ENCODE data around the gene L1TD1. TPM values are rescaled to one million over a fixed set of nuclear protein-coding genes. Genes with fewer than 3 reads are reported as not detected.
"Not testable (repeated sequence)": the region's sequence is repeated elsewhere in the genome, so short reads cannot be mapped to it uniquely, and the experiment has no call there.

The L1TD1 gene
- polyA plus RNA-seq, 3 donors = 3.7 to 5.2 (median 4.6) TPM

GRCh38 chr1:62230718-62231117 lies 36.1 kb downstream of the L1TD1 start:
- DNase-seq (ENCODE audit: extremely low read depth in 1 of 11, low read depth in 9 of 11, low spot score in 4 of 11) = no peak

- DNase-seq (ENCODE audit: extremely low read depth in 1 of 11, low read depth in 9 of 11, low spot score in 4 of 11) = no peak
These were observed 38.2 kb downstream of the L1TD1 start for GRCh38 chr1:62232871-62233278.

DNA sequence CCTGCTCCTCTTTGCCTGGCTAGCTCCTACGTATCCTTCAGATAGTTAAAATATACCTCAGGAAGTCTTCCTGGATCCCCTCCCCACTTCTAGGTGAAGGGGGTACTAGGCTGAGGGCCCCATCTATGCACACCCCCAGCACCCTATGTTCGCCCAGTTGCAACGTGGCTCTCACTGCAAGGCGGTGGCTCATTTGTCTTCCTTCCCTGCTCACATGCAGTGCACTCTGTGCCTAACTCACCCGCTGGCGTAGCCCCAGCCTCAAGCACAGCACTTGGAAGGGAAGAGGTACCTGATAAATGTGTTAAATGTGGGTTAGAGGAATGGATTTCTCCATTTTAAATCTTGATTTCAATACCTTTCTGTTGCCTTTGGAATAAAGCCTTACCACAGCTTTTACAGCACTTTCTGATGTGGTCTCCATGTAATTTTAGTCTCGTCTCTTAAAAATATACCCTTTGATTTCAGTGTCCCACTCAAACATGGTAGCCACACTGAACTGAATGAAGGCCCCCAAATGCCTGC lies 39.3 kb downstream of the L1TD1 start:
- DNase-seq (ENCODE audit: extremely low read depth in 1 of 11, low read depth in 9 of 11, low spot score in 4 of 11) = no peak

DNA sequence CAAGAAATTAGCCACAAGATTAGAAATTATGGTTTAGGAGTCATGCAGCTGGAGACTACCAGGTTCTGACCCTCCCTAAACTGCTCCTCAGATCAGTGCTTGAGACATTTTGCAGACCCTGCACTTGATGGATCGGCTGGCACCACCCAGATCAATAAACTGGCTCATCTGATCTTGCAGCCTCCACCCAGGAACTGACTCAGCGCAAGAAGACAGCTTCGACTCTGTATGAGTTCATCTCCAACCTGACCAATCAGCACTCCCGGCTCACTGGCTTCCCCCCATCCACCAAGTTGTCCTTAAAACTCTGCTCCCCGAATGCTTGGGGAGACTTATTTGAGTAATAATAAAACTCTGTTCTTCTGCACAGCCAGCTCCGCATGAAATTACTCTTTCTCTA lies 40.0 kb downstream of the L1TD1 start:
- no peak for DNase-seq (ENCODE audit: extremely low read depth in 1 of 11, low read depth in 9 of 11, low spot score in 4 of 11)

GRCh38 chr1:62235576-62235975 lies 40.9 kb downstream of the L1TD1 start:
- DNase-seq (ENCODE audit: extremely low read depth in 1 of 11, low read depth in 9 of 11, low spot score in 4 of 11) = no peak

GRCh38 chr1:62237361-62237760 lies 42.7 kb downstream of the L1TD1 start:
- DNase-seq (ENCODE audit: extremely low read depth in 1 of 11, low read depth in 9 of 11, low spot score in 4 of 11) = no peak

GRCh38 chr1:62237950-62238374 lies 43.3 kb downstream of the L1TD1 start:
- no peak for DNase-seq (ENCODE audit: extremely low read depth in 1 of 11, low read depth in 9 of 11, low spot score in 4 of 11)

DNA sequence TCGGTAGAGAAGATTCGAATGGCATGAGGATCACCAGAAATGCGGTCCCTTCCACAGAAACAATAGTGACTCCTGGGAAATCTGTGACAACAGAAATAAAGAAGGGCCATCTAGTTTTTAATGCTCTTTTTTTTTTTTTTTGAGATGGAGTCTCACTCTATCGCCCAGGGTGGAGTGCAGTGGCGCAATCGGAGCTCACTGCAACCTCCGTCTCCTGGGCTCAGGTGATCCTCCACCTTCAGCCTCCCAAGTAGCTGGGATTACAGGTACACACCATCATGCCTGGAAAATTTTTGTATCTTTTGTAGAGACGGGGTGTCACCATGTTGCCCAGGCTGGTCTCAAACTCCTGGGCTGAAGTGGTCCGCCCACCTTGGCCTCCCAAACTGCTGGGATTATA lies 43.9 kb downstream of the L1TD1 start:
- DNase-seq (ENCODE audit: extremely low read depth in 1 of 11, low read depth in 9 of 11, low spot score in 4 of 11) = no peak

DNA sequence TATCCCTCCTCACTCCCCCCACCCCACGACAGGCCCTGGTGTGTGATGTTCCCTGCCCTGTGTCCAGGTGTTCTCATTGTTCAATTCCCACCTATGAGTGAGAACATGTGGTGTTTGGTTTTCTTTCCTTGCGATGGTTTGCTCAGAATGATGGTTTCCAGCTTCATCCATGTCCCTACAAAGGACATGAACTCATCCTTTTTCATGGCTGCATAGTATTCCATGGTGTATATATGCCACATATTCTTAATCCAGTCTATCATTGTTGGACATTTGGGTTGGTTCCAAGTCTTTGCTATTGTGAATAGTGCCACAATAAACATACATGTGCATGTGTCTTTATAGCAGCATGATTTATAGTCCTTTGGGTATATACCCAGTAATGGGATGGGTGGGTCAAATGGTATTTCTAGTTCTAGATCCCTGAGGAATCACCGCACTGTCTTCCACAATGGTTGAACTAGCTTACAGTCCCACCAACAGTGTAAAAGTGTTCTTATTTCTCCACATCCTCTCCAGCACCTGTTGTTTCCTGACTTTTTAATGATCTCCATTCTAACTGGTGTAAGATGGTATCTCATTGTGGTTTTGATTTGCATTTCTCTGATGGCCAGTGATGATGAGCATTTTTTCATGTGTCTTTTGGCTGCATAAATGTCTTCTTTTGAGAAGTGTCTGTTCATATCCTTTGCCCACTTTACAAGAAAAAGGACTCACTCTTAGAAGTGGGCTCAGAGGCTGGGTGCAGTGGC lies 45.2 kb downstream of the L1TD1 start:
- DNase-seq (ENCODE audit: extremely low read depth in 1 of 11, low read depth in 9 of 11, low spot score in 4 of 11) = not testable (repeated sequence)

GRCh38 chr1:62240651-62241370 lies 46.2 kb downstream of the L1TD1 start:
- DNase-seq (ENCODE audit: extremely low read depth in 1 of 11, low read depth in 9 of 11, low spot score in 4 of 11) = no peak

GRCh38 chr1:62241371-62242131 lies 46.9 kb downstream of the L1TD1 start:
- DNase-seq (ENCODE audit: extremely low read depth in 1 of 11, low read depth in 9 of 11, low spot score in 4 of 11) = peak in 1 of 11 donors; percentile 27

GRCh38 chr1:62244380-62244779 lies 49.7 kb downstream of the L1TD1 start:
- DNase-seq (ENCODE audit: extremely low read depth in 1 of 11, low read depth in 9 of 11, low spot score in 4 of 11) = not testable (repeated sequence)

GRCh38 chr1:62245201-62245600 lies 50.6 kb downstream of the L1TD1 start:
- DNase-seq (ENCODE audit: extremely low read depth in 1 of 11, low read depth in 9 of 11, low spot score in 4 of 11) = no peak

- no peak for DNase-seq (ENCODE audit: extremely low read depth in 1 of 11, low read depth in 9 of 11, low spot score in 4 of 11)
These were observed 52.9 kb downstream of the L1TD1 start for GRCh38 chr1:62247391-62248168.

DNA sequence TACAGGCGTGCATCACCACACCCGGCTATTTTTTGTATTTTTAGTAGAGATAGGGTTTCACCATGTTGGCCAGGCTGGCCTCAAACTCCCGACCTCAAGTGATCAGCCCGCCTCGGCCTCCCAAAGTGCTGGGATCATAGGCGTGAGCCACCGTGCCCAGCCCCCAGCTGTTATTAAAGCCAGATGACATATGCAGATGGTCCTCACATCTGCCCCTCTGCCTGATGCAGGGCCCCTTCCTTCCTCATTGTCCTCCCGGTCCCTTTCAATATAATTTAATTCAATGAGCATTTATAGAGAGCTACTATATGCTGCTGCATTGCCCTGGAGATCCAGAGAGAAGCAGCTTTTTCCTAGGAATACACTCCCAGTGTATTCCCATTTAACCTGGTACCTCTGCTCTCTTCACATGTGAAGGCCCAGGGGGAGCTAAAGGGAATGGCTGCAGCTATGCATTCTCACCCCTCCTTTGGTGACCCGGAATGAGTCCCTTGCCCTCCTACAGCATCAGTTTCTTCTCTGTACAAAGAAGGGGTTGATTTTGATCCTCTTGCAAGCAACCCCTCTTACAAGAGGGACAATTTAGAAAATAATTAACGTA lies 55.6 kb downstream of the L1TD1 start:
- no peak for DNase-seq (ENCODE audit: extremely low read depth in 1 of 11, low read depth in 9 of 11, low spot score in 4 of 11)

DNA sequence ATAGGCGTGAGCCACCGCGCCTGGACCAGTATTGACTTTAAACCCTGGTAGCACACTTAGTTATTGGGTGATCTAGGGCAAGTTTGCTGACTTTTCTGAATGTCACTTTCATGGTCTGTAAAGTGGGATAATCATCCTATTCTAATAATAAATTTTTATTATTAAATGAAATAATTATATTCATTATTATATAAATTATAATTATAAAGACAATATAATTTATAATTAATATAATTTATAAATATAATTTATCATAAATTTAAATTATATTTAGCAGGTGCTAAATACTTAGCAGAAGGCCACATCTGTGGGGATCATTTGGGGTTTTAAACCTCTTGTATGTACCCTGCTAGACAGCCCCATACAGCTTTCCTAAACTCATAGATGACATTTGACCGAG lies 64.9 kb downstream of the L1TD1 start:
- no peak for DNase-seq (ENCODE audit: extremely low read depth in 1 of 11, low read depth in 9 of 11, low spot score in 4 of 11)

GRCh38 chr1:62260688-62261087 lies 66.0 kb downstream of the L1TD1 start:
- DNase-seq (ENCODE audit: extremely low read depth in 1 of 11, low read depth in 9 of 11, low spot score in 4 of 11) = no peak

Measured in renal cortex interstitium (tissue), 11 donors.